HG02798 (cell line): ENCODE measurements around the gene ANKRD23.
"Not testable (repeated sequence)": the region's sequence is repeated elsewhere in the genome, so short reads cannot be mapped to it uniquely, and the experiment has no call there.

Source experiments
- ATAC-seq: cut with Tn5 transposase; IDR thresholded peaks from one replicate; pipeline ENCODE4 v1.9.1; 2021; ENCODE audit warnings: mild to moderate bottlenecking; ENCODE audit not compliant: unreplicated experiment, poor library complexity

The ANKRD23 gene

GRCh38 chr2:96801786-96802595 is 41.8 kb downstream of the ANKRD23 start:
- no peak for ATAC-seq

- ATAC-seq, result peak; percentile 79
Observed at GRCh38 chr2:96801005-96801785, 42.6 kb downstream of the ANKRD23 start.

GRCh38 chr2:96800061-96801004 is 43.5 kb downstream of the ANKRD23 start:
- peak; percentile 34 for ATAC-seq

- ATAC-seq, result no peak
Observed at GRCh38 chr2:96799623-96799935, 44.2 kb downstream of the ANKRD23 start.

GRCh38 chr2:96798733-96799622 is 44.8 kb downstream of the ANKRD23 start:
- no peak for ATAC-seq

GRCh38 chr2:96797066-96797625 is 46.7 kb downstream of the ANKRD23 start:
- no peak for ATAC-seq

GRCh38 chr2:96796497-96796896 is 47.3 kb downstream of the ANKRD23 start:
- ATAC-seq, result not testable (repeated sequence)

- no peak for ATAC-seq
Observed at GRCh38 chr2:96795076-96795475, 48.7 kb downstream of the ANKRD23 start.

GRCh38 chr2:96792772-96793749 is 50.8 kb downstream of the ANKRD23 start:
- ATAC-seq, result no peak

- no peak for ATAC-seq
Observed at GRCh38 chr2:96789245-96789617, 54.6 kb downstream of the ANKRD23 start.

GRCh38 chr2:96788442-96789244 is 55.2 kb downstream of the ANKRD23 start:
- no peak for ATAC-seq
